HepG2 (cell line): ENCODE measurements around the gene HBA2. TPM values are rescaled to one million over a fixed set of nuclear protein-coding genes. Genes with fewer than 3 reads are reported as not detected.
"Not testable (repeated sequence)": the region's sequence is repeated elsewhere in the genome, so short reads cannot be mapped to it uniquely, and the experiment has no call there.

Experiments
- ATAC-seq: fragments of 200-7000 bp; cut with Tn5 transposase; 3 replicates; pipeline ENCODE4 v1.9.1; 2020; ENCODE audit warnings: mild to moderate bottlenecking, moderate library complexity
- BruUV-seq: library from RNA; stranded (reverse); fragments of 400-500 nt; replicated peaks from 2 replicates; lab custom pipeline; 2021; lab: Mats Ljungman, UMichigan
- CTCF ChIA-PET: fragments of 300-600 bp; formaldehyde crosslinking; extraction: SDS; loops from one replicate; lab custom pipeline; 2021; ENCODE audit warnings: low total read pairs, inconsistent platforms, low intra/inter-chr PET ratio; lab: Yijun Ruan, JAX
- POLR2A ChIA-PET: fragments of 350-600 bp; sonication (Branson Sonifier 250); formaldehyde crosslinking; loops from one replicate; lab custom pipeline; 2020; ENCODE audit warnings: antibody characterized with exemption, inconsistent platforms; lab: Yijun Ruan, JAX
- DNase-seq: peaks from one replicate; pipeline ENCODE4 v3.0.0-alpha.2; 2015; ENCODE audit warnings: low spot score
- FAIRE-seq: peaks from 3 replicates; lab custom pipeline; 2011; peaks lifted over from hg19 to GRCh38; lab: Jason Lieb, UNC
- H2AFZ ChIP-seq: one replicate; pipeline ENCODE4 v1.6.1; 2011; ENCODE audit warnings: low read length, inconsistent platforms
- H3K27ac ChIP-seq: fragments of 300-600 bp; 3 replicates; pipeline ENCODE4 v1.8.0; 2011; ENCODE audit warnings: mixed run types, mild to moderate bottlenecking, mixed read lengths, low read length, inconsistent platforms; ENCODE audit not compliant: insufficient read depth; ENCODE audit errors: extremely low read length
- H3K27me3 ChIP-seq, 2 experiments: fragments of 200-600 bp in 1 of 2; 2 replicates in 1 of 2; 3 replicates in 1 of 2; pipeline versions ENCODE4 v1.6.0 to v1.8.0; 2011; ENCODE audit warnings: low read length in 2 of 2, mild to moderate bottlenecking in 2 of 2, moderate library complexity in 2 of 2, inconsistent platforms in 1 of 2; ENCODE audit not compliant: insufficient read depth in 2 of 2, control insufficient read depth in 1 of 2
- H3K36me3 ChIP-seq, 2 experiments: fragments of 200-600 bp in 1 of 2; replicated peaks in 1 of 2; 2 replicates in 1 of 2; 3 replicates in 1 of 2; pipeline versions ENCODE4 v1.5.1 to v1.8.0; 2011; ENCODE audit warnings: low read length in 2 of 2, inconsistent platforms in 1 of 2; ENCODE audit not compliant: insufficient read depth in 2 of 2, control insufficient read depth in 1 of 2
- H3K4me1 ChIP-seq: 2 replicates; pipeline ENCODE4 v1.5.1; 2012; ENCODE audit warnings: low read length, inconsistent platforms; ENCODE audit not compliant: insufficient read depth
- H3K4me2 ChIP-seq: 2 replicates; pipeline ENCODE4 v1.6.0; 2011; ENCODE audit warnings: low read depth, low read length, inconsistent platforms
- H3K4me3 ChIP-seq, 3 experiments: fragments of 200-600 bp in 1 of 3; sonication (generic), shearing (Covaris generic) in 1 of 3; replicated peaks in 1 of 3; 2 replicates each; pipeline ENCODE4 v1.5.1; 2011 to 2016; ENCODE audit warnings: low read length in 3 of 3, inconsistent platforms in 2 of 3, low read depth in 2 of 3, mild to moderate bottlenecking in 2 of 3, control low read depth in 1 of 3, mixed read lengths in 1 of 3; ENCODE audit not compliant: insufficient read depth in 1 of 3
- H3K79me2 ChIP-seq: one replicate; pipeline ENCODE4 v1.6.1; 2011; ENCODE audit warnings: low read length, inconsistent platforms; ENCODE audit not compliant: insufficient read depth
- H3K9ac ChIP-seq: 2 replicates; pipeline ENCODE4 v1.6.0; 2011; ENCODE audit warnings: mild to moderate bottlenecking, low read depth, low read length, inconsistent platforms; ENCODE audit not compliant: insufficient read depth
- H3K9me3 ChIP-seq: 2 replicates; pipeline ENCODE4 v1.5.1; 2012; ENCODE audit warnings: mild to moderate bottlenecking, low read length
- H4K20me1 ChIP-seq: 2 replicates; pipeline ENCODE4 v1.6.0; 2011; ENCODE audit warnings: inconsistent platforms, mild to moderate bottlenecking, low read length, moderate library complexity; ENCODE audit not compliant: insufficient read depth
- CEBPG ChIP-seq: IDR thresholded peaks from 2 replicates; pipeline ENCODE4 v1.6.1; 2016
- WGBS: methylation state at CpG from one replicate; pipeline ENCODE4 v1.1.6; 2017; ENCODE audit warnings: low lambda C conversion rate; 5-methylcytosine and 5-hydroxymethylcytosine counted together
- in situ Hi-C: cut with HindIII; loops from 2 replicates; pipeline ENCODE4 v1.10.0; 2017; ENCODE audit warnings: low pct_unique_long_range_greater_than_20kb; ENCODE audit not compliant: extremely low pct_ligation_motif_present
- intact Hi-C: fragments of 100-400 bp; cut with micrococcal nuclease; formaldehyde crosslinking; loops from one replicate; pipeline ENCODE4 v1.10.0; 2022; ENCODE audit not compliant: unreplicated experiment
- polyA plus RNA-seq, 8 experiments: library from polyadenylated mRNA; depleted of rRNA in 3 of 8; stranded (reverse) in 7 of 8; unstranded in 1 of 8; fragments of >200 nt; fragmentation: Illumina TruSeq in 4 of 8; extraction: Trizol in 4 of 8; gene quantifications; 2 replicates each; pipeline versions ENCODE4 v1.2.1 to v1.2.3, GENCODE V29; 2011 to 2016; ENCODE audit warnings: low read depth in 4 of 8, missing spikeins in 1 of 8, mixed read lengths in 1 of 8; ENCODE audit not compliant: insufficient read depth in 1 of 8
- total RNA-seq, 5 experiments: library from RNA; depleted of rRNA; stranded (reverse); fragments of >200 nt; fragmentation: Illumina TruSeq; extraction: Trizol; gene quantifications; 2 replicates each; pipeline ENCODE4 v1.2.3, GENCODE V29; 2016; ENCODE audit warnings: low read depth in 1 of 5

Gene HBA2
- total and polyA plus RNA-seq, 2 of the 13 experiments (the other 11 are each of a cell fraction or from before 2014, with no cell fraction given) = not detected

DNA sequence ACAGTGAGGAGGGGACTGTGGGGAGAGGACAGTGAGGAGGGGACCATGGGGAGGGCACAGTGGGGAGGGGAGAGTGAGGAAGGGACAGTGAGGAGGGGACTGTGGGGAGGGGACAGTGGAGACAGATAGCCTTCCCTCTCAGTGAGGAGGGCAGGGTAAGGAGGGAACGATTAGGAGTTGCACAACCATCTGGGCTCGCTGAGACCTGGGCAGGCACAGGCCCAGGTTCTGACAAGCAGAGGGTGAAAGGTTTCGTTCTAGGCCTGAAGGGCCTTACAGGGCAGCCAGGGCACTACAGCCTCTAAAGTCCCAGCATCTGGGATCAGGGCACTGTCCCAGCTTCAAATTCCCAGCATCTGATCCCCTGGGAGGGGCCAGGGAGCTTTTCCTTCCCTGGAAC lies 9.0 kb upstream of the HBA2 start:
- H3K36me3 ChIP-seq, in situ Hi-C loops, intact Hi-C loops, H3K9me3 ChIP-seq, BruUV-seq, H3K4me2 ChIP-seq, H3K9ac ChIP-seq, H3K27ac ChIP-seq, H3K4me3 ChIP-seq, H3K79me2 ChIP-seq, H2AFZ ChIP-seq, FAIRE-seq, DNase-seq, CTCF ChIA-PET, POLR2A ChIA-PET, H4K20me1 ChIP-seq: not testable (repeated sequence)
- WGBS = 4% methylated on average over 2 of the region's 3 CpGs
- Histone ChIP-seq H3K4me1 (peaks cover 38% of the 10 kb centered on the region), H3K27me3 (peaks cover 25 to 66% of the 10 kb centered on the region in 2 experiments)
- TF ChIP-seq CEBPG (CRISPR knock-in tag) = 0 out of 2 replicates have a peak, but pooled peaks have one; percentile 27
- ATAC-seq = peak; percentile 50

DNA sequence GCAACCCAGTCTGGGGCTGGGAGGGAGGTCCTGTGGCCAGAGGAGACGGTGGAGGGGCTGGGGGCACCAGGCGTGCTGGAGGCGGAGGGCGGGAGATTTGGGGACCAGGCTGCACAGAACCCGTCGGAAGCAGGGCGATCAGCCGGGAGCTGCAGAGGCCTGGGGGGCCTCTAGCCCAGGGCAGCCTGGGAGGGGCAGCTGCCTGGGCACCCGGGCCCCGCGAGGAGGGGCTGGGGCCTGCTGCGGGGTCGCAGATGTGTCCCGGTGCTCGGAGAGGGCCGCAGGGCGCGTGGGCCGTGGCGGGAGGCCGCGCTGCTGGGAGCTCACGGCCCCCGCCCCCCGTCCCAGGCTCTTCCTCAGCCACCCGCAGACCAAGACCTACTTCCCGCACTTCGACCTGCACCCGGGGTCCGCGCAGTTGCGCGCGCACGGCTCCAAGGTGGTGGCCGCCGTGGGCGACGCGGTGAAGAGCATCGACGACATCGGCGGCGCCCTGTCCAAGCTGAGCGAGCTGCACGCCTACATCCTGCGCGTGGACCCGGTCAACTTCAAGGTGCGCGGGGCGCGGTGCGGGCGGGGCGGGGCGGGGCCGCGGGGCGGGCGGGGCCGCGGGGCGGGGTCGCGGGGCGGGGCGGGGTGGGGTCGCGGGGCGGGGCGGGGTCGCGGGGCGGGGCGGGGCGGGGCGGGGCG lies 8.4 kb upstream of the HBA2 start:
- H3K79me2 ChIP-seq, H3K9ac ChIP-seq, H4K20me1 ChIP-seq, H3K4me2 ChIP-seq, H3K4me3 ChIP-seq, H3K9me3 ChIP-seq, POLR2A ChIA-PET, H3K27ac ChIP-seq, H3K36me3 ChIP-seq, H2AFZ ChIP-seq, intact Hi-C loops, BruUV-seq, DNase-seq, FAIRE-seq, CTCF ChIA-PET, in situ Hi-C loops, ATAC-seq: not testable (repeated sequence)
- Histone ChIP-seq H3K4me1 (peaks cover 38% of the 10 kb centered on the region), H3K27me3 (peaks cover 23 to 66% of the 10 kb centered on the region in 2 experiments)
- no CpG with 5 or more reads among the region's 80 CpGs for WGBS
